Measurements from ENCODE around the gene SLC7A4.

Gene SLC7A4

GRCh38 chr22:20998411-20999336 lies 33.7 kb downstream of the SLC7A4 start:
- TF ChIP-seq POLR2AphosphoS5 (IDR thresholded peaks at IDR 0.05; ENCODE audit: low read depth, low read length) (no peak; the same call in 1 of the 2 replicates), TAF1 (IDR thresholded peaks at IDR 0.05; ENCODE audit: low read depth, low read length) (no peak), POLR2A (IDR thresholded peaks at IDR 0.05; ENCODE audit: low read depth, low read length) (peak; percentile 26; the same call in 1 of the 2 replicates), SPI1 (IDR thresholded peaks at IDR 0.05; ENCODE audit: low read depth, low read length) (no peak), PAX5 (IDR thresholded peaks at IDR 0.05; ENCODE audit: insufficient read depth, low read length, severe bottlenecking) (no peak), POU2F2 (IDR thresholded peaks at IDR 0.05; ENCODE audit: low read depth, low read length) (no peak)
- FAIRE-seq (peak; percentile 61), DNase-seq (ENCODE audit: insufficient read length, low spot score) (no peak)

- FAIRE-seq (no peak), DNase-seq (ENCODE audit: insufficient read length, low spot score) (no peak)
- TF ChIP-seq TAF1 (IDR thresholded peaks at IDR 0.05; ENCODE audit: low read depth, low read length) (no peak), POLR2AphosphoS5 (IDR thresholded peaks at IDR 0.05; ENCODE audit: low read depth, low read length) (peak; percentile 41; the same call in 1 of the 2 replicates), POU2F2 (IDR thresholded peaks at IDR 0.05; ENCODE audit: low read depth, low read length) (no peak), PAX5 (IDR thresholded peaks at IDR 0.05; ENCODE audit: insufficient read depth, low read length, severe bottlenecking) (no peak)
Measured at GRCh38 chr22:20997536-20998257, 34.7 kb downstream of the SLC7A4 start.

GRCh38 chr22:20996598-20997535 lies 35.5 kb downstream of the SLC7A4 start:
- DNase-seq (ENCODE audit: insufficient read length, low spot score) (no peak), FAIRE-seq (no peak)
- peak; percentile 5; the same call in 1 of the 2 replicates for TF ChIP-seq POLR2A (IDR thresholded peaks at IDR 0.05; ENCODE audit: low read depth, low read length)
- TF ChIP-seq POU2F2 (IDR thresholded peaks at IDR 0.05; ENCODE audit: low read depth, low read length): no peak
- no peak for TF ChIP-seq TAF1 (IDR thresholded peaks at IDR 0.05; ENCODE audit: low read depth, low read length)
- TF ChIP-seq PAX5 (IDR thresholded peaks at IDR 0.05; ENCODE audit: insufficient read depth, low read length, severe bottlenecking): no peak
- TF ChIP-seq SPI1 (IDR thresholded peaks at IDR 0.05; ENCODE audit: low read depth, low read length): no peak
- TF ChIP-seq POLR2AphosphoS5 (IDR thresholded peaks at IDR 0.05; ENCODE audit: low read depth, low read length): no peak

- TF ChIP-seq PAX5 (IDR thresholded peaks at IDR 0.05; ENCODE audit: insufficient read depth, low read length, severe bottlenecking): no peak
- no peak for TF ChIP-seq POU2F2 (IDR thresholded peaks at IDR 0.05; ENCODE audit: low read depth, low read length)
- TF ChIP-seq SPI1 (IDR thresholded peaks at IDR 0.05; ENCODE audit: low read depth, low read length): no peak
- TF ChIP-seq POLR2A (IDR thresholded peaks at IDR 0.05; ENCODE audit: low read depth, low read length): no peak
- FAIRE-seq: no peak
- no peak for DNase-seq (ENCODE audit: insufficient read length, low spot score)
Measured at GRCh38 chr22:20996031-20996410, 36.3 kb downstream of the SLC7A4 start.

GRCh38 chr22:20995329-20996030 lies 36.9 kb downstream of the SLC7A4 start:
- DNase-seq (ENCODE audit: insufficient read length, low spot score) (no peak), FAIRE-seq (no peak)
- no peak for TF ChIP-seq POU2F2 (IDR thresholded peaks at IDR 0.05; ENCODE audit: low read depth, low read length)
- no peak for TF ChIP-seq SPI1 (IDR thresholded peaks at IDR 0.05; ENCODE audit: low read depth, low read length)
- TF ChIP-seq POLR2AphosphoS5 (IDR thresholded peaks at IDR 0.05; ENCODE audit: low read depth, low read length): no peak
- TF ChIP-seq TAF1 (IDR thresholded peaks at IDR 0.05; ENCODE audit: low read depth, low read length): no peak
- no peak for TF ChIP-seq POLR2A (IDR thresholded peaks at IDR 0.05; ENCODE audit: low read depth, low read length)
- no peak for TF ChIP-seq PAX5 (IDR thresholded peaks at IDR 0.05; ENCODE audit: insufficient read depth, low read length, severe bottlenecking)

GRCh38 chr22:20994902-20995241 lies 37.5 kb downstream of the SLC7A4 start:
- no peak for FAIRE-seq
- no peak for TF ChIP-seq SPI1 (IDR thresholded peaks at IDR 0.05; ENCODE audit: low read depth, low read length)

GRCh38 chr22:20994128-20994901 lies 38.0 kb downstream of the SLC7A4 start:
- DNase-seq (ENCODE audit: insufficient read length, low spot score): no peak
- no peak for TF ChIP-seq POU2F2 (IDR thresholded peaks at IDR 0.05; ENCODE audit: low read depth, low read length)
- TF ChIP-seq PAX5 (IDR thresholded peaks at IDR 0.05; ENCODE audit: insufficient read depth, low read length, severe bottlenecking): no peak
- TF ChIP-seq POLR2AphosphoS5 (IDR thresholded peaks at IDR 0.05; ENCODE audit: low read depth, low read length): no peak
- TF ChIP-seq POLR2A (IDR thresholded peaks at IDR 0.05; ENCODE audit: low read depth, low read length): no peak
- TF ChIP-seq SPI1 (IDR thresholded peaks at IDR 0.05; ENCODE audit: low read depth, low read length): no peak
- no peak for TF ChIP-seq TAF1 (IDR thresholded peaks at IDR 0.05; ENCODE audit: low read depth, low read length)
- FAIRE-seq: no peak

More at GRCh38 chr22:20994902-20995241, 37.5 kb downstream of the SLC7A4 start:
- DNase-seq (ENCODE audit: insufficient read length, low spot score): no peak

All from GM12891 (cell line).